ENCODE results near the gene FGD5.

DNA sequence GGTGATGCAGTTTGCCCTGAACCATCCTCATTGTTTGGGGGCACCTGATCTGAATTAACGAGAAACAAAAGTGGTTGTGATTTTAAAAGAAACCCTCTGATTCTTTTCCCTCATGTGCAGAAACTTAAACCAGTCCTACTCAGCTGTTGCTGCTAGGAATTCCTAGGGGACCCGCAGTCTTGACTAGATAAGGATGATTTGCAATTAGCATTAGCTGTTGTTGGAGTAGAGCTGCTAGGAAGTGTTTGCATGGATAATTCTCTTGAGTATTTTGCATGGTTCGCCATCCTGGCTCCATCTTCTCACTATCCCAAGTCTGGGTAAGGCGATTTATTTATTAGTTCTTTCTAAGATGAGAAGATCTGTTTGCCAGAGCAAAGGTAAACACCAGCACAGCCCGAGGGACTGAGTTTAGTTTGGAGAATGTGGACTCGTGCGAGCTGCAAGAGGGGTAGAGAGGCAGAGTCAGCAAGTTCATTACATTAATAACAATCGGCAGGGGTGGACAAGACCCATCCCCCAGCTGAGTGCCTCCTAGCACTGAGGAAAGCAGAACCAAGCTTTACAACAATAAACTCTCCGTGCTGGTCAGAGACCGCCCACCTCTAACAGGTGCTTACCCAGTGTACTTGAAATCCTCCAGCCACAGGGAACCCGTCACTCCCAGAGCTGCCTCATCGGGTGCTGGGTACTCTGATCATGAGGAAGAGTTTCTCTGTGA, 4.1 kb downstream of the FGD5 start:
- TF ChIP-seq POLR2AphosphoS5 (IDR thresholded peaks at IDR 0.05; ENCODE audit: low read depth): no peak
- TF ChIP-seq, protein P1, sequence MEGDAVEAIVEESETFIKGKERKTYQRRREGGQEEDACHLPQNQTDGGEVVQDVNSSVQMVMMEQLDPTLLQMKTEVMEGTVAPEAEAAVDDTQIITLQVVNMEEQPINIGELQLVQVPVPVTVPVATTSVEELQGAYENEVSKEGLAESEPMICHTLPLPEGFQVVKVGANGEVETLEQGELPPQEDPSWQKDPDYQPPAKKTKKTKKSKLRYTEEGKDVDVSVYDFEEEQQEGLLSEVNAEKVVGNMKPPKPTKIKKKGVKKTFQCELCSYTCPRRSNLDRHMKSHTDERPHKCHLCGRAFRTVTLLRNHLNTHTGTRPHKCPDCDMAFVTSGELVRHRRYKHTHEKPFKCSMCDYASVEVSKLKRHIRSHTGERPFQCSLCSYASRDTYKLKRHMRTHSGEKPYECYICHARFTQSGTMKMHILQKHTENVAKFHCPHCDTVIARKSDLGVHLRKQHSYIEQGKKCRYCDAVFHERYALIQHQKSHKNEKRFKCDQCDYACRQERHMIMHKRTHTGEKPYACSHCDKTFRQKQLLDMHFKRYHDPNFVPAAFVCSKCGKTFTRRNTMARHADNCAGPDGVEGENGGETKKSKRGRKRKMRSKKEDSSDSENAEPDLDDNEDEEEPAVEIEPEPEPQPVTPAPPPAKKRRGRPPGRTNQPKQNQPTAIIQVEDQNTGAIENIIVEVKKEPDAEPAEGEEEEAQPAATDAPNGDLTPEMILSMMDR (conservative IDR thresholded peaks at IDR 0.05; ENCODE audit: low read depth in 2 of 2): no peak
- TF ChIP-seq, protein P2, sequence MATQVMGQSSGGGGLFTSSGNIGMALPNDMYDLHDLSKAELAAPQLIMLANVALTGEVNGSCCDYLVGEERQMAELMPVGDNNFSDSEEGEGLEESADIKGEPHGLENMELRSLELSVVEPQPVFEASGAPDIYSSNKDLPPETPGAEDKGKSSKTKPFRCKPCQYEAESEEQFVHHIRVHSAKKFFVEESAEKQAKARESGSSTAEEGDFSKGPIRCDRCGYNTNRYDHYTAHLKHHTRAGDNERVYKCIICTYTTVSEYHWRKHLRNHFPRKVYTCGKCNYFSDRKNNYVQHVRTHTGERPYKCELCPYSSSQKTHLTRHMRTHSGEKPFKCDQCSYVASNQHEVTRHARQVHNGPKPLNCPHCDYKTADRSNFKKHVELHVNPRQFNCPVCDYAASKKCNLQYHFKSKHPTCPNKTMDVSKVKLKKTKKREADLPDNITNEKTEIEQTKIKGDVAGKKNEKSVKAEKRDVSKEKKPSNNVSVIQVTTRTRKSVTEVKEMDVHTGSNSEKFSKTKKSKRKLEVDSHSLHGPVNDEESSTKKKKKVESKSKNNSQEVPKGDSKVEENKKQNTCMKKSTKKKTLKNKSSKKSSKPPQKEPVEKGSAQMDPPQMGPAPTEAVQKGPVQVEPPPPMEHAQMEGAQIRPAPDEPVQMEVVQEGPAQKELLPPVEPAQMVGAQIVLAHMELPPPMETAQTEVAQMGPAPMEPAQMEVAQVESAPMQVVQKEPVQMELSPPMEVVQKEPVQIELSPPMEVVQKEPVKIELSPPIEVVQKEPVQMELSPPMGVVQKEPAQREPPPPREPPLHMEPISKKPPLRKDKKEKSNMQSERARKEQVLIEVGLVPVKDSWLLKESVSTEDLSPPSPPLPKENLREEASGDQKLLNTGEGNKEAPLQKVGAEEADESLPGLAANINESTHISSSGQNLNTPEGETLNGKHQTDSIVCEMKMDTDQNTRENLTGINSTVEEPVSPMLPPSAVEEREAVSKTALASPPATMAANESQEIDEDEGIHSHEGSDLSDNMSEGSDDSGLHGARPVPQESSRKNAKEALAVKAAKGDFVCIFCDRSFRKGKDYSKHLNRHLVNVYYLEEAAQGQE (IDR thresholded peaks at IDR 0.05; ENCODE audit: unreplicated experiment): no peak
- TF ChIP-seq STAT1 (IDR thresholded peaks at IDR 0.05; ENCODE audit: unreplicated experiment): no peak
- TF ChIP-seq EZH2 (IDR thresholded peaks at IDR 0.05; ENCODE audit: low read depth, unreplicated experiment): no peak
- TF ChIP-seq EZH2phosphoT487 (IDR thresholded peaks at IDR 0.05; ENCODE audit: unreplicated experiment): no peak
- no peak for TF ChIP-seq JUNB (IDR thresholded peaks at IDR 0.05; ENCODE audit: unreplicated experiment)
- no peak for TF ChIP-seq CREB1 (CRISPR knock-in tag; IDR thresholded peaks at IDR 0.05; ENCODE audit: low read depth)
- TF ChIP-seq ZNF331 (CRISPR knock-in tag; IDR thresholded peaks at IDR 0.05; ENCODE audit: low read depth): no peak
- TF ChIP-seq, protein P3, sequence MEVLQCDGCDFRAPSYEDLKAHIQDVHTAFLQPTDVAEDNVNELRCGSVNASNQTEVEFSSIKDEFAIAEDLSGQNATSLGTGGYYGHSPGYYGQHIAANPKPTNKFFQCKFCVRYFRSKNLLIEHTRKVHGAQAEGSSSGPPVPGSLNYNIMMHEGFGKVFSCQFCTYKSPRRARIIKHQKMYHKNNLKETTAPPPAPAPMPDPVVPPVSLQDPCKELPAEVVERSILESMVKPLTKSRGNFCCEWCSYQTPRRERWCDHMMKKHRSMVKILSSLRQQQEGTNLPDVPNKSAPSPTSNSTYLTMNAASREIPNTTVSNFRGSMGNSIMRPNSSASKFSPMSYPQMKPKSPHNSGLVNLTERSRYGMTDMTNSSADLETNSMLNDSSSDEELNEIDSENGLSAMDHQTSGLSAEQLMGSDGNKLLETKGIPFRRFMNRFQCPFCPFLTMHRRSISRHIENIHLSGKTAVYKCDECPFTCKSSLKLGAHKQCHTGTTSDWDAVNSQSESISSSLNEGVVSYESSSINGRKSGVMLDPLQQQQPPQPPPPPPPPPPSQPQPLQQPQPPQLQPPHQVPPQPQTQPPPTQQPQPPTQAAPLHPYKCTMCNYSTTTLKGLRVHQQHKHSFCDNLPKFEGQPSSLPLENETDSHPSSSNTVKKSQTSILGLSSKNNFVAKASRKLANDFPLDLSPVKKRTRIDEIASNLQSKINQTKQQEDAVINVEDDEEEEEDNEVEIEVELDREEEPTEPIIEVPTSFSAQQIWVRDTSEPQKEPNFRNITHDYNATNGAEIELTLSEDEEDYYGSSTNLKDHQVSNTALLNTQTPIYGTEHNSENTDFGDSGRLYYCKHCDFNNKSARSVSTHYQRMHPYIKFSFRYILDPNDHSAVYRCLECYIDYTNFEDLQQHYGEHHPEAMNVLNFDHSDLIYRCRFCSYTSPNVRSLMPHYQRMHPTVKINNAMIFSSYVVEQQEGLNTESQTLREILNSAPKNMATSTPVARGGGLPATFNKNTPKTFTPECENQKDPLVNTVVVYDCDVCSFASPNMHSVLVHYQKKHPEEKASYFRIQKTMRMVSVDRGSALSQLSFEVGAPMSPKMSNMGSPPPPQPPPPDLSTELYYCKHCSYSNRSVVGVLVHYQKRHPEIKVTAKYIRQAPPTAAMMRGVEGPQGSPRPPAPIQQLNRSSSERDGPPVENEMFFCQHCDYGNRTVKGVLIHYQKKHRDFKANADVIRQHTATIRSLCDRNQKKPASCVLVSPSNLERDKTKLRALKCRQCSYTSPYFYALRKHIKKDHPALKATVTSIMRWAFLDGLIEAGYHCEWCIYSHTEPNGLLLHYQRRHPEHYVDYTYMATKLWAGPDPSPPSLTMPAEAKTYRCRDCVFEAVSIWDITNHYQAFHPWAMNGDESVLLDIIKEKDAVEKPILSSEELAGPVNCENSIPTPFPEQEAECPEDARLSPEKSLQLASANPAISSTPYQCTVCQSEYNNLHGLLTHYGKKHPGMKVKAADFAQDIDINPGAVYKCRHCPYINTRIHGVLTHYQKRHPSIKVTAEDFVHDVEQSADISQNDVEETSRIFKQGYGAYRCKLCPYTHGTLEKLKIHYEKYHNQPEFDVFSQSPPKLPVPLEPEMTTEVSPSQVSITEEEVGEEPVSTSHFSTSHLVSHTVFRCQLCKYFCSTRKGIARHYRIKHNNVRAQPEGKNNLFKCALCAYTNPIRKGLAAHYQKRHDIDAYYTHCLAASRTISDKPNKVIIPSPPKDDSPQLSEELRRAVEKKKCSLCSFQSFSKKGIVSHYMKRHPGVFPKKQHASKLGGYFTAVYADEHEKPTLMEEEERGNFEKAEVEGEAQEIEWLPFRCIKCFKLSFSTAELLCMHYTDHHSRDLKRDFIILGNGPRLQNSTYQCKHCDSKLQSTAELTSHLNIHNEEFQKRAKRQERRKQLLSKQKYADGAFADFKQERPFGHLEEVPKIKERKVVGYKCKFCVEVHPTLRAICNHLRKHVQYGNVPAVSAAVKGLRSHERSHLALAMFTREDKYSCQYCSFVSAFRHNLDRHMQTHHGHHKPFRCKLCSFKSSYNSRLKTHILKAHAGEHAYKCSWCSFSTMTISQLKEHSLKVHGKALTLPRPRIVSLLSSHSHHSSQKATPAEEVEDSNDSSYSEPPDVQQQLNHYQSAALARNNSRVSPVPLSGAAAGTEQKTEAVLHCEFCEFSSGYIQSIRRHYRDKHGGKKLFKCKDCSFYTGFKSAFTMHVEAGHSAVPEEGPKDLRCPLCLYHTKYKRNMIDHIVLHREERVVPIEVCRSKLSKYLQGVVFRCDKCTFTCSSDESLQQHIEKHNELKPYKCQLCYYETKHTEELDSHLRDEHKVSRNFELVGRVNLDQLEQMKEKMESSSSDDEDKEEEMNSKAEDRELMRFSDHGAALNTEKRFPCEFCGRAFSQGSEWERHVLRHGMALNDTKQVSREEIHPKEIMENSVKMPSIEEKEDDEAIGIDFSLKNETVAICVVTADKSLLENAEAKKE (CRISPR knock-in tag; IDR thresholded peaks at IDR 0.05): no peak
- TF ChIP-seq, protein P4, sequence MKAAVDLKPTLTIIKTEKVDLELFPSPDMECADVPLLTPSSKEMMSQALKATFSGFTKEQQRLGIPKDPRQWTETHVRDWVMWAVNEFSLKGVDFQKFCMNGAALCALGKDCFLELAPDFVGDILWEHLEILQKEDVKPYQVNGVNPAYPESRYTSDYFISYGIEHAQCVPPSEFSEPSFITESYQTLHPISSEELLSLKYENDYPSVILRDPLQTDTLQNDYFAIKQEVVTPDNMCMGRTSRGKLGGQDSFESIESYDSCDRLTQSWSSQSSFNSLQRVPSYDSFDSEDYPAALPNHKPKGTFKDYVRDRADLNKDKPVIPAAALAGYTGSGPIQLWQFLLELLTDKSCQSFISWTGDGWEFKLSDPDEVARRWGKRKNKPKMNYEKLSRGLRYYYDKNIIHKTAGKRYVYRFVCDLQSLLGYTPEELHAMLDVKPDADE (IDR thresholded peaks at IDR 0.05): no peak
